Activated T-cell treated with anti-CD3 and anti-CD28 coated beads, Interleukin-2, amount 50 U/mL, for 72 hours (primary cell): ENCODE results near the gene POM121L2. TPM values are rescaled to one million over a fixed set of nuclear protein-coding genes. Genes with fewer than 3 reads are reported as not detected.

Experiments
- ATAC-seq, 2 donors: fragments of 150-1000 bp; cut with Tn5 transposase; replicated peaks in 1 of 2; 2 replicates each; pipeline ENCODE4 v1.10.0; 2021; ENCODE audit warnings: moderate library complexity in 2 of 2, mild to moderate bottlenecking in 1 of 2
- DNase-seq, 2 donors: peaks; one replicate each; pipeline ENCODE4 v3.0.0; 2021 to 2022; ENCODE audit warnings: mixed read lengths in 1 of 2
- H3K27ac Mint-ChIP-seq: one replicate; pipeline ENCODE4 v1.8.0; 2022; ENCODE audit warnings: mild to moderate bottlenecking, moderate library complexity, mixed read lengths
- H3K27me3 Mint-ChIP-seq: one replicate; pipeline ENCODE4 v1.8.0; 2022; ENCODE audit warnings: low read depth, mixed read lengths
- H3K36me3 Mint-ChIP-seq, 2 donors: one replicate each; pipeline ENCODE4 v1.8.0; 2022; ENCODE audit warnings: mixed read lengths in 2 of 2, mild to moderate bottlenecking in 1 of 2; ENCODE audit not compliant: insufficient read depth in 2 of 2
- H3K4me1 Mint-ChIP-seq: one replicate; pipeline ENCODE4 v1.8.0; 2022; ENCODE audit warnings: low read depth, mixed read lengths
- H3K4me3 Mint-ChIP-seq, 2 donors: one replicate each; pipeline ENCODE4 v1.8.0; 2022; ENCODE audit warnings: mild to moderate bottlenecking in 2 of 2, mixed read lengths in 2 of 2, moderate library complexity in 2 of 2
- H3K9me3 Mint-ChIP-seq, 2 donors: one replicate each; pipeline ENCODE4 v1.8.0; 2022; ENCODE audit warnings: mixed read lengths in 2 of 2
- total RNA-seq, 2 donors: library from RNA; stranded (reverse); gene quantifications; one replicate each; pipeline ENCODE4 v1.2.3, GENCODE V29; 2022

Gene POM121L2
- total RNA-seq, 2 donors from 2014 or later: not detected

- Mint-ChIP-seq H3K36me3 (peaks cover 0 to 3% of the 10 kb centered on the region in 2 donors), H3K27ac (no peak overlapping the region), H3K4me3 (peak overlapping the region; percentile 83 to 84), H3K4me1 (peaks cover 4% of the 10 kb centered on the region), H3K27me3 (peaks cover 71% of the 10 kb centered on the region), H3K9me3 (peaks cover 0 to 2% of the 10 kb centered on the region in 2 donors)
- ATAC-seq: peak in 1 of 2 donors; percentile 45
- no peak for DNase-seq
Observed at GRCh38 chr6:27312950-27313271, 838 bp upstream of the POM121L2 start.

GRCh38 chr6:27311806-27312145 is 297 bp downstream of the POM121L2 start:
- peaks cover 4% of the 10 kb centered on the region for H3K4me1 Mint-ChIP-seq
- H3K27me3 Mint-ChIP-seq: peaks cover 75% of the 10 kb centered on the region
- DNase-seq: no peak
- peak overlapping the region; percentile 83 to 84 for H3K4me3 Mint-ChIP-seq
- peaks cover 0 to 2% of the 10 kb centered on the region in 2 donors for H3K9me3 Mint-ChIP-seq
- ATAC-seq: no peak
- peaks cover 0 to 3% of the 10 kb centered on the region in 2 donors for H3K36me3 Mint-ChIP-seq
- no peak overlapping the region for H3K27ac Mint-ChIP-seq

GRCh38 chr6:27303613-27304272 is 8.3 kb downstream of the POM121L2 start:
- DNase-seq: no peak
- H3K27ac Mint-ChIP-seq: no peak overlapping the region
- peaks cover 0 to 4% of the 10 kb centered on the region in 2 donors for H3K9me3 Mint-ChIP-seq
- H3K36me3 Mint-ChIP-seq: peaks cover 8 to 11% of the 10 kb centered on the region in 2 donors
- H3K27me3 Mint-ChIP-seq: peaks cover 89% of the 10 kb centered on the region
- H3K4me3 Mint-ChIP-seq: no peak overlapping the region
- H3K4me1 Mint-ChIP-seq: peaks cover 5% of the 10 kb centered on the region
- no peak for ATAC-seq

GRCh38 chr6:27297857-27298730 is 14.0 kb downstream of the POM121L2 start:
- Mint-ChIP-seq H3K27me3 (peaks cover 98% of the 10 kb centered on the region), H3K9me3 (peaks cover 6 to 7% of the 10 kb centered on the region in 2 donors), H3K4me3 (peak overlapping the region; percentile 2 to 9), H3K27ac (peak overlapping the region; percentile 8), H3K36me3 (peaks cover 15 to 18% of the 10 kb centered on the region in 2 donors), H3K4me1 (peaks cover 31% of the 10 kb centered on the region)
- DNase-seq (no peak), ATAC-seq (peak in 1 of 2 donors; percentile 22)

GRCh38 chr6:27297484-27297856 is 14.6 kb downstream of the POM121L2 start:
- no peak for ATAC-seq
- Mint-ChIP-seq H3K27ac (peak overlapping the region; percentile 8), H3K9me3 (peaks cover 6 to 7% of the 10 kb centered on the region in 2 donors), H3K27me3 (peaks cover 94% of the 10 kb centered on the region), H3K36me3 (peaks cover 13 to 18% of the 10 kb centered on the region in 2 donors), H3K4me1 (peaks cover 27% of the 10 kb centered on the region), H3K4me3 (peak overlapping the region; percentile 2 to 9)
- no peak for DNase-seq

GRCh38 chr6:27296106-27296783 is 15.8 kb downstream of the POM121L2 start:
- Mint-ChIP-seq H3K36me3 (peaks cover 10 to 19% of the 10 kb centered on the region in 2 donors), H3K27me3 (peaks cover 94% of the 10 kb centered on the region), H3K4me3 (peak overlapping the region; percentile 21 to 45), H3K9me3 (peaks cover 9 to 10% of the 10 kb centered on the region in 2 donors), H3K4me1 (peaks cover 27% of the 10 kb centered on the region), H3K27ac (no peak overlapping the region)
- no peak for ATAC-seq
- no peak for DNase-seq

GRCh38 chr6:27295301-27296079 is 16.6 kb downstream of the POM121L2 start:
- H3K27me3 Mint-ChIP-seq: peaks cover 96% of the 10 kb centered on the region
- peaks cover 10 to 20% of the 10 kb centered on the region in 2 donors for H3K36me3 Mint-ChIP-seq
- H3K4me3 Mint-ChIP-seq: peak overlapping the region; percentile 23 to 45
- H3K9me3 Mint-ChIP-seq: peaks cover 9 to 10% of the 10 kb centered on the region in 2 donors
- H3K27ac Mint-ChIP-seq: no peak overlapping the region
- peaks cover 33% of the 10 kb centered on the region for H3K4me1 Mint-ChIP-seq
- DNase-seq (no peak), ATAC-seq (peak in 1 of 2 donors; percentile 25)

GRCh38 chr6:27294409-27294808 is 17.7 kb downstream of the POM121L2 start:
- peaks cover 41% of the 10 kb centered on the region for H3K4me1 Mint-ChIP-seq
- H3K27me3 Mint-ChIP-seq: peaks cover 96% of the 10 kb centered on the region
- no peak overlapping the region for H3K4me3 Mint-ChIP-seq
- DNase-seq: no peak
- peak overlapping the region; percentile 26 for H3K27ac Mint-ChIP-seq
- no peak for ATAC-seq
- peaks cover 12 to 13% of the 10 kb centered on the region in 2 donors for H3K9me3 Mint-ChIP-seq
- peaks cover 15 to 23% of the 10 kb centered on the region in 2 donors for H3K36me3 Mint-ChIP-seq

GRCh38 chr6:27293436-27294098 is 18.5 kb downstream of the POM121L2 start:
- no peak overlapping the region for H3K4me3 Mint-ChIP-seq
- H3K27me3 Mint-ChIP-seq: peaks cover 96% of the 10 kb centered on the region
- ATAC-seq (no peak), DNase-seq (no peak)
- no peak overlapping the region for H3K27ac Mint-ChIP-seq
- peaks cover 12 to 13% of the 10 kb centered on the region in 2 donors for H3K9me3 Mint-ChIP-seq
- H3K4me1 Mint-ChIP-seq: peaks cover 42% of the 10 kb centered on the region
- peaks cover 17 to 25% of the 10 kb centered on the region in 2 donors for H3K36me3 Mint-ChIP-seq

GRCh38 chr6:27290850-27291208 is 21.2 kb downstream of the POM121L2 start:
- Mint-ChIP-seq H3K9me3 (peaks cover 9 to 11% of the 10 kb centered on the region in 2 donors), H3K36me3 (peaks cover 23 to 29% of the 10 kb centered on the region in 2 donors), H3K27ac (peak overlapping the region; percentile 56), H3K27me3 (peaks cover 95% of the 10 kb centered on the region), H3K4me1 (peaks cover 37% of the 10 kb centered on the region), H3K4me3 (peak overlapping the region; percentile 36 to 47)
- DNase-seq (no peak), ATAC-seq (peak in 1 of 2 donors; percentile 18)

GRCh38 chr6:27290065-27290849 is 21.8 kb downstream of the POM121L2 start:
- peaks cover 32% of the 10 kb centered on the region for H3K4me1 Mint-ChIP-seq
- peaks cover 10 to 11% of the 10 kb centered on the region in 2 donors for H3K9me3 Mint-ChIP-seq
- DNase-seq (no peak), ATAC-seq (peak in 1 of 2 donors; percentile 29)
- peaks cover 22 to 26% of the 10 kb centered on the region in 2 donors for H3K36me3 Mint-ChIP-seq
- H3K27ac Mint-ChIP-seq: peak overlapping the region; percentile 69
- H3K27me3 Mint-ChIP-seq: peaks cover 95% of the 10 kb centered on the region
- H3K4me3 Mint-ChIP-seq: peak overlapping the region; percentile 36 to 47
